GM23338 (cell line): ENCODE results near the gene RALGPS1. TPM values are rescaled to one million over a fixed set of nuclear protein-coding genes. Genes with fewer than 3 reads are reported as not detected.

ENCODE experiments used
- ATAC-seq: fragments of 200-7000 bp; cut with Tn5 transposase; 3 replicates; pipeline ENCODE4 v1.9.1; 2020
- DNase-seq: peaks from one replicate; pipeline ENCODE4 v3.0.0-alpha.2; 2015; ENCODE audit warnings: low spot score
- H2AFZ ChIP-seq: fragments of 200-600 bp; sonication (generic); 2 replicates; pipeline ENCODE4 v1.8.0; 2016; ENCODE audit warnings: antibody characterized with exemption, mild to moderate bottlenecking, moderate library complexity
- H3F3A ChIP-seq: fragments of 200-600 bp; sonication (generic); replicated peaks from 2 replicates; pipeline ENCODE4 v1.8.0; 2017; ENCODE audit warnings: antibody characterized with exemption, mixed run types, low read depth
- H3K27ac ChIP-seq: fragments of 200-600 bp; sonication (generic); 2 replicates; pipeline ENCODE4 v1.6.1; 2016; ENCODE audit warnings: low read depth
- H3K27me3 ChIP-seq: fragments of 200-600 bp; sonication (generic); 2 replicates; pipeline ENCODE4 v1.8.0; 2016; ENCODE audit warnings: mild to moderate bottlenecking, mixed run types, moderate library complexity; ENCODE audit not compliant: insufficient read depth
- H3K36me3 ChIP-seq: fragments of 200-600 bp; sonication (generic); 2 replicates; pipeline ENCODE4 v1.8.0; 2016; ENCODE audit warnings: mild to moderate bottlenecking; ENCODE audit not compliant: insufficient read depth
- H3K4me1 ChIP-seq: fragments of 200-600 bp; sonication (generic); 2 replicates; pipeline ENCODE4 v1.8.0; 2016; ENCODE audit warnings: mild to moderate bottlenecking, moderate library complexity; ENCODE audit not compliant: insufficient read depth
- H3K4me2 ChIP-seq: fragments of 200-600 bp; sonication (generic); 2 replicates; pipeline ENCODE4 v1.7.1; 2017; ENCODE audit warnings: mixed run types
- H3K4me3 ChIP-seq: fragments of 200-600 bp; sonication (generic); 2 replicates; pipeline ENCODE4 v1.6.1; 2016; ENCODE audit warnings: mixed run types
- H3K79me2 ChIP-seq: fragments of 200-600 bp; sonication (generic); replicated peaks from 2 replicates; pipeline ENCODE4 v1.8.0; 2017; ENCODE audit warnings: mild to moderate bottlenecking; ENCODE audit not compliant: insufficient read depth
- H3K9me2 ChIP-seq: fragments of 200-600 bp; sonication (generic); 2 replicates; pipeline ENCODE4 v1.8.0; 2017; ENCODE audit not compliant: insufficient read depth
- H4K20me1 ChIP-seq: fragments of 200-600 bp; sonication (generic); replicated peaks from 2 replicates; pipeline ENCODE4 v1.8.0; 2017; ENCODE audit warnings: mild to moderate bottlenecking; ENCODE audit not compliant: insufficient read depth
- H3K27ac Mint-ChIP-seq: 2 replicates; pipeline ENCODE4 v1.8.0; 2020; ENCODE audit warnings: inconsistent platforms, mild to moderate bottlenecking, moderate library complexity, mixed read lengths
- H3K27me3 Mint-ChIP-seq: 3 replicates; pipeline ENCODE4 v1.8.0; 2022; ENCODE audit warnings: low read depth, mild to moderate bottlenecking, moderate library complexity, mixed read lengths, inconsistent platforms; ENCODE audit not compliant: insufficient read depth, poor library complexity
- H3K36me3 Mint-ChIP-seq: 3 replicates; pipeline ENCODE4 v1.8.0; 2021; ENCODE audit warnings: low read depth, mild to moderate bottlenecking, inconsistent platforms, moderate library complexity, mixed read lengths
- H3K4me1 Mint-ChIP-seq: 3 replicates; pipeline ENCODE4 v1.8.0; 2020; ENCODE audit warnings: mild to moderate bottlenecking, inconsistent platforms, mixed read lengths
- H3K4me3 Mint-ChIP-seq: 3 replicates; pipeline ENCODE4 v1.8.0; 2021; ENCODE audit warnings: moderate library complexity, mild to moderate bottlenecking, inconsistent platforms, mixed read lengths
- H3K9me3 Mint-ChIP-seq: 3 replicates; pipeline ENCODE4 v1.8.0; 2020; ENCODE audit warnings: moderate library complexity, mild to moderate bottlenecking, inconsistent platforms, mixed read lengths
- CREB1 ChIP-seq: fragments of 250-450 bp; sonication (Bioruptor Pico); IDR thresholded peaks from 2 replicates; pipeline ENCODE4 v1.5.0; 2020; ENCODE audit warnings: low read depth, mild to moderate bottlenecking, moderate library complexity
- EZH2 ChIP-seq: fragments of 200-600 bp; sonication (generic); IDR thresholded peaks from one replicate; pipeline ENCODE4 v1.8.0; 2017; ENCODE audit warnings: antibody characterized with exemption, mild to moderate bottlenecking, low read depth; ENCODE audit not compliant: unreplicated experiment
- JUNB ChIP-seq: IDR thresholded peaks from one replicate; pipeline ENCODE4 v1.6.1; 2016; ENCODE audit warnings: antibody characterized with exemption; ENCODE audit not compliant: unreplicated experiment
- NANOG ChIP-seq: IDR thresholded peaks from 2 replicates; pipeline ENCODE4 v1.6.1; 2016; ENCODE audit warnings: antibody characterized with exemption, borderline replicate concordance
- POLR2AphosphoS5 ChIP-seq: IDR thresholded peaks from 2 replicates; pipeline ENCODE4 v1.6.1; 2016; ENCODE audit warnings: antibody characterized with exemption, low read depth
- STAT1 ChIP-seq: IDR thresholded peaks from one replicate; pipeline ENCODE4 v1.6.1; 2016; ENCODE audit warnings: antibody characterized with exemption; ENCODE audit not compliant: unreplicated experiment
- ZNF114 ChIP-seq: fragments of 250-450 bp; sonication (Bioruptor Pico); IDR thresholded peaks from 2 replicates; pipeline ENCODE4 v1.5.0; 2020; ENCODE audit warnings: mild to moderate bottlenecking, moderate library complexity
- ZNF331 ChIP-seq: fragments of 250-450 bp; sonication (Bioruptor Pico); IDR thresholded peaks from 2 replicates; pipeline ENCODE4 v1.5.0; 2020; ENCODE audit warnings: low read depth, mild to moderate bottlenecking, moderate library complexity
- polyA plus RNA-seq: library from polyadenylated mRNA; unstranded; fragments of >200 nt; fragmentation: Nextera tagmentation; extraction: Ambion mirVana; gene quantifications from 2 replicates; pipeline ENCODE4 v1.2.1, GENCODE V29; 2016
- total RNA-seq: library from RNA; depleted of rRNA; stranded (reverse); fragments of >200 nt; shearing (Covaris generic); gene quantifications from 2 replicates; pipeline ENCODE4 v1.2.3, GENCODE V29; 2014
- TF ChIP-seq, protein P1 (sequence below): fragments of 250-450 bp; sonication (Bioruptor Pico); IDR thresholded peaks from 2 replicates; pipeline ENCODE4 v1.5.0; 2020; ENCODE audit warnings: mild to moderate bottlenecking, moderate library complexity
- TF ChIP-seq, protein P2 (sequence below): IDR thresholded peaks from 2 replicates; pipeline ENCODE4 v1.6.1; 2016; ENCODE audit warnings: antibody characterized with exemption
- TF ChIP-seq, protein P3 (sequence below): IDR thresholded peaks from one replicate; pipeline ENCODE4 v1.6.1; 2018; ENCODE audit warnings: antibody characterized with exemption; ENCODE audit not compliant: unreplicated experiment
- TF ChIP-seq, protein P4 (sequence below), 2 experiments: fragments of 200-600 bp in 1 of 2; sonication (generic) in 1 of 2; conservative IDR thresholded peaks; 2 replicates each; pipeline versions ENCODE4 v1.5.1 to v1.6.1; 2016 to 2017; ENCODE audit warnings: antibody characterized with exemption in 2 of 2, low read depth in 2 of 2, mild to moderate bottlenecking in 2 of 2, moderate library complexity in 1 of 2

The RALGPS1 gene
- total and polyA plus RNA-seq, 2 experiments from 2014 or later = 18.2 to 57.1 TPM

DNA sequence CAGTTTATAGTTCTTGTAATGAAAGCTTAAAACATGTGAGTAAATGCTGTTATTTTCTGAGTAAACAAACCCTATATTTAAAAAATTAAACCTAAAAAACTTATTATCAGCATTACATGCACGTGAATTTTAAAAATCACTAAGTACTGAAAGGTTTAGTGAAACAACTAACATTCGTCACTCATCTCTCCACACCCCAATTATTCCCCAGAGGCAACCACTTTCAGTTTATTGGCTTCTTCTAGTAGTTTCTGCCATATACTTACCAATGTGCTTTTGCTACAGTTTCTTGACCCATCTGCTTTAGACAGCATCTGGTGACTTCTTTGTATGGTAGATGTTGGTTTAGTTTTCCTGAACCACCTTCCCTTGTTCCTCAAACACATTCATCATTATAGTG lies 149.8 kb downstream of the RALGPS1 start:
- no peak for ATAC-seq
- Histone ChIP-seq H2AFZ (no peak overlapping the region), H3K4me3 (no peak overlapping the region), H3K27me3 (no peaks in the 10 kb centered on the region), H3K4me2 (no peak overlapping the region), H3K27ac (no peak overlapping the region), H3K79me2 (no peaks in the 10 kb centered on the region), H3K36me3 (no peaks in the 10 kb centered on the region), H4K20me1 (no peaks in the 10 kb centered on the region), H3K9me2 (peaks cover 7% of the 10 kb centered on the region; the same call in 1 of the 2 replicates), H3F3A (no peaks in the 10 kb centered on the region), H3K4me1 (no peaks in the 10 kb centered on the region)
- no peak overlapping the region for H3K4me3 Mint-ChIP-seq
- TF ChIP-seq, protein P1, sequence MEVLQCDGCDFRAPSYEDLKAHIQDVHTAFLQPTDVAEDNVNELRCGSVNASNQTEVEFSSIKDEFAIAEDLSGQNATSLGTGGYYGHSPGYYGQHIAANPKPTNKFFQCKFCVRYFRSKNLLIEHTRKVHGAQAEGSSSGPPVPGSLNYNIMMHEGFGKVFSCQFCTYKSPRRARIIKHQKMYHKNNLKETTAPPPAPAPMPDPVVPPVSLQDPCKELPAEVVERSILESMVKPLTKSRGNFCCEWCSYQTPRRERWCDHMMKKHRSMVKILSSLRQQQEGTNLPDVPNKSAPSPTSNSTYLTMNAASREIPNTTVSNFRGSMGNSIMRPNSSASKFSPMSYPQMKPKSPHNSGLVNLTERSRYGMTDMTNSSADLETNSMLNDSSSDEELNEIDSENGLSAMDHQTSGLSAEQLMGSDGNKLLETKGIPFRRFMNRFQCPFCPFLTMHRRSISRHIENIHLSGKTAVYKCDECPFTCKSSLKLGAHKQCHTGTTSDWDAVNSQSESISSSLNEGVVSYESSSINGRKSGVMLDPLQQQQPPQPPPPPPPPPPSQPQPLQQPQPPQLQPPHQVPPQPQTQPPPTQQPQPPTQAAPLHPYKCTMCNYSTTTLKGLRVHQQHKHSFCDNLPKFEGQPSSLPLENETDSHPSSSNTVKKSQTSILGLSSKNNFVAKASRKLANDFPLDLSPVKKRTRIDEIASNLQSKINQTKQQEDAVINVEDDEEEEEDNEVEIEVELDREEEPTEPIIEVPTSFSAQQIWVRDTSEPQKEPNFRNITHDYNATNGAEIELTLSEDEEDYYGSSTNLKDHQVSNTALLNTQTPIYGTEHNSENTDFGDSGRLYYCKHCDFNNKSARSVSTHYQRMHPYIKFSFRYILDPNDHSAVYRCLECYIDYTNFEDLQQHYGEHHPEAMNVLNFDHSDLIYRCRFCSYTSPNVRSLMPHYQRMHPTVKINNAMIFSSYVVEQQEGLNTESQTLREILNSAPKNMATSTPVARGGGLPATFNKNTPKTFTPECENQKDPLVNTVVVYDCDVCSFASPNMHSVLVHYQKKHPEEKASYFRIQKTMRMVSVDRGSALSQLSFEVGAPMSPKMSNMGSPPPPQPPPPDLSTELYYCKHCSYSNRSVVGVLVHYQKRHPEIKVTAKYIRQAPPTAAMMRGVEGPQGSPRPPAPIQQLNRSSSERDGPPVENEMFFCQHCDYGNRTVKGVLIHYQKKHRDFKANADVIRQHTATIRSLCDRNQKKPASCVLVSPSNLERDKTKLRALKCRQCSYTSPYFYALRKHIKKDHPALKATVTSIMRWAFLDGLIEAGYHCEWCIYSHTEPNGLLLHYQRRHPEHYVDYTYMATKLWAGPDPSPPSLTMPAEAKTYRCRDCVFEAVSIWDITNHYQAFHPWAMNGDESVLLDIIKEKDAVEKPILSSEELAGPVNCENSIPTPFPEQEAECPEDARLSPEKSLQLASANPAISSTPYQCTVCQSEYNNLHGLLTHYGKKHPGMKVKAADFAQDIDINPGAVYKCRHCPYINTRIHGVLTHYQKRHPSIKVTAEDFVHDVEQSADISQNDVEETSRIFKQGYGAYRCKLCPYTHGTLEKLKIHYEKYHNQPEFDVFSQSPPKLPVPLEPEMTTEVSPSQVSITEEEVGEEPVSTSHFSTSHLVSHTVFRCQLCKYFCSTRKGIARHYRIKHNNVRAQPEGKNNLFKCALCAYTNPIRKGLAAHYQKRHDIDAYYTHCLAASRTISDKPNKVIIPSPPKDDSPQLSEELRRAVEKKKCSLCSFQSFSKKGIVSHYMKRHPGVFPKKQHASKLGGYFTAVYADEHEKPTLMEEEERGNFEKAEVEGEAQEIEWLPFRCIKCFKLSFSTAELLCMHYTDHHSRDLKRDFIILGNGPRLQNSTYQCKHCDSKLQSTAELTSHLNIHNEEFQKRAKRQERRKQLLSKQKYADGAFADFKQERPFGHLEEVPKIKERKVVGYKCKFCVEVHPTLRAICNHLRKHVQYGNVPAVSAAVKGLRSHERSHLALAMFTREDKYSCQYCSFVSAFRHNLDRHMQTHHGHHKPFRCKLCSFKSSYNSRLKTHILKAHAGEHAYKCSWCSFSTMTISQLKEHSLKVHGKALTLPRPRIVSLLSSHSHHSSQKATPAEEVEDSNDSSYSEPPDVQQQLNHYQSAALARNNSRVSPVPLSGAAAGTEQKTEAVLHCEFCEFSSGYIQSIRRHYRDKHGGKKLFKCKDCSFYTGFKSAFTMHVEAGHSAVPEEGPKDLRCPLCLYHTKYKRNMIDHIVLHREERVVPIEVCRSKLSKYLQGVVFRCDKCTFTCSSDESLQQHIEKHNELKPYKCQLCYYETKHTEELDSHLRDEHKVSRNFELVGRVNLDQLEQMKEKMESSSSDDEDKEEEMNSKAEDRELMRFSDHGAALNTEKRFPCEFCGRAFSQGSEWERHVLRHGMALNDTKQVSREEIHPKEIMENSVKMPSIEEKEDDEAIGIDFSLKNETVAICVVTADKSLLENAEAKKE (CRISPR knock-in tag) = no peak
- TF ChIP-seq NANOG = no peak
- TF ChIP-seq, protein P2, sequence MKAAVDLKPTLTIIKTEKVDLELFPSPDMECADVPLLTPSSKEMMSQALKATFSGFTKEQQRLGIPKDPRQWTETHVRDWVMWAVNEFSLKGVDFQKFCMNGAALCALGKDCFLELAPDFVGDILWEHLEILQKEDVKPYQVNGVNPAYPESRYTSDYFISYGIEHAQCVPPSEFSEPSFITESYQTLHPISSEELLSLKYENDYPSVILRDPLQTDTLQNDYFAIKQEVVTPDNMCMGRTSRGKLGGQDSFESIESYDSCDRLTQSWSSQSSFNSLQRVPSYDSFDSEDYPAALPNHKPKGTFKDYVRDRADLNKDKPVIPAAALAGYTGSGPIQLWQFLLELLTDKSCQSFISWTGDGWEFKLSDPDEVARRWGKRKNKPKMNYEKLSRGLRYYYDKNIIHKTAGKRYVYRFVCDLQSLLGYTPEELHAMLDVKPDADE = no peak
- TF ChIP-seq POLR2AphosphoS5 = no peak
- TF ChIP-seq JUNB = no peak
- no peak for TF ChIP-seq ZNF331 (CRISPR knock-in tag)
- no peak for TF ChIP-seq CREB1 (CRISPR knock-in tag)
- TF ChIP-seq EZH2 = no peak
- no peak for TF ChIP-seq STAT1
- TF ChIP-seq ZNF114 (CRISPR knock-in tag) = no peak
- TF ChIP-seq, protein P3, sequence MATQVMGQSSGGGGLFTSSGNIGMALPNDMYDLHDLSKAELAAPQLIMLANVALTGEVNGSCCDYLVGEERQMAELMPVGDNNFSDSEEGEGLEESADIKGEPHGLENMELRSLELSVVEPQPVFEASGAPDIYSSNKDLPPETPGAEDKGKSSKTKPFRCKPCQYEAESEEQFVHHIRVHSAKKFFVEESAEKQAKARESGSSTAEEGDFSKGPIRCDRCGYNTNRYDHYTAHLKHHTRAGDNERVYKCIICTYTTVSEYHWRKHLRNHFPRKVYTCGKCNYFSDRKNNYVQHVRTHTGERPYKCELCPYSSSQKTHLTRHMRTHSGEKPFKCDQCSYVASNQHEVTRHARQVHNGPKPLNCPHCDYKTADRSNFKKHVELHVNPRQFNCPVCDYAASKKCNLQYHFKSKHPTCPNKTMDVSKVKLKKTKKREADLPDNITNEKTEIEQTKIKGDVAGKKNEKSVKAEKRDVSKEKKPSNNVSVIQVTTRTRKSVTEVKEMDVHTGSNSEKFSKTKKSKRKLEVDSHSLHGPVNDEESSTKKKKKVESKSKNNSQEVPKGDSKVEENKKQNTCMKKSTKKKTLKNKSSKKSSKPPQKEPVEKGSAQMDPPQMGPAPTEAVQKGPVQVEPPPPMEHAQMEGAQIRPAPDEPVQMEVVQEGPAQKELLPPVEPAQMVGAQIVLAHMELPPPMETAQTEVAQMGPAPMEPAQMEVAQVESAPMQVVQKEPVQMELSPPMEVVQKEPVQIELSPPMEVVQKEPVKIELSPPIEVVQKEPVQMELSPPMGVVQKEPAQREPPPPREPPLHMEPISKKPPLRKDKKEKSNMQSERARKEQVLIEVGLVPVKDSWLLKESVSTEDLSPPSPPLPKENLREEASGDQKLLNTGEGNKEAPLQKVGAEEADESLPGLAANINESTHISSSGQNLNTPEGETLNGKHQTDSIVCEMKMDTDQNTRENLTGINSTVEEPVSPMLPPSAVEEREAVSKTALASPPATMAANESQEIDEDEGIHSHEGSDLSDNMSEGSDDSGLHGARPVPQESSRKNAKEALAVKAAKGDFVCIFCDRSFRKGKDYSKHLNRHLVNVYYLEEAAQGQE = no peak
- TF ChIP-seq, protein P4, sequence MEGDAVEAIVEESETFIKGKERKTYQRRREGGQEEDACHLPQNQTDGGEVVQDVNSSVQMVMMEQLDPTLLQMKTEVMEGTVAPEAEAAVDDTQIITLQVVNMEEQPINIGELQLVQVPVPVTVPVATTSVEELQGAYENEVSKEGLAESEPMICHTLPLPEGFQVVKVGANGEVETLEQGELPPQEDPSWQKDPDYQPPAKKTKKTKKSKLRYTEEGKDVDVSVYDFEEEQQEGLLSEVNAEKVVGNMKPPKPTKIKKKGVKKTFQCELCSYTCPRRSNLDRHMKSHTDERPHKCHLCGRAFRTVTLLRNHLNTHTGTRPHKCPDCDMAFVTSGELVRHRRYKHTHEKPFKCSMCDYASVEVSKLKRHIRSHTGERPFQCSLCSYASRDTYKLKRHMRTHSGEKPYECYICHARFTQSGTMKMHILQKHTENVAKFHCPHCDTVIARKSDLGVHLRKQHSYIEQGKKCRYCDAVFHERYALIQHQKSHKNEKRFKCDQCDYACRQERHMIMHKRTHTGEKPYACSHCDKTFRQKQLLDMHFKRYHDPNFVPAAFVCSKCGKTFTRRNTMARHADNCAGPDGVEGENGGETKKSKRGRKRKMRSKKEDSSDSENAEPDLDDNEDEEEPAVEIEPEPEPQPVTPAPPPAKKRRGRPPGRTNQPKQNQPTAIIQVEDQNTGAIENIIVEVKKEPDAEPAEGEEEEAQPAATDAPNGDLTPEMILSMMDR (conservative IDR thresholded peaks at IDR 0.05; ENCODE audit: low read depth in 2 of 2) = no peak
- H3K36me3 Mint-ChIP-seq = no peaks in the 10 kb centered on the region
- H3K4me1 Mint-ChIP-seq = peaks cover 8% of the 10 kb centered on the region
- no peak overlapping the region for H3K27ac Mint-ChIP-seq
- H3K9me3 Mint-ChIP-seq = no peaks in the 10 kb centered on the region; the same call in 2 of the 3 replicates
- H3K27me3 Mint-ChIP-seq = peaks cover 5% of the 10 kb centered on the region
- no peak for DNase-seq
